IMR-90 (cell line): Measurements from ENCODE around the gene SIAH1.
"Not testable (repeated sequence)": the region's sequence is repeated elsewhere in the genome, so short reads cannot be mapped to it uniquely, and the experiment has no call there.

Experiments
- CTCF ChIP-seq: conservative IDR thresholded peaks from 2 replicates; pipeline ENCODE4 v1.5.1; 2012; ENCODE audit warnings: mild to moderate bottlenecking, low read depth, low read length, improper control_type of control experiment
- MAZ ChIP-seq: IDR thresholded peaks from 2 replicates; pipeline ENCODE4 v1.6.1; 2012; ENCODE audit warnings: low read depth, mild to moderate bottlenecking, low read length, improper control_type of control experiment, moderate library complexity, borderline replicate concordance
- POLR2A ChIP-seq: IDR thresholded peaks from 2 replicates; pipeline ENCODE4 v1.6.1; 2012; ENCODE audit warnings: mild to moderate bottlenecking, low read depth, low read length
- RAD21 ChIP-seq: IDR thresholded peaks from 2 replicates; pipeline ENCODE4 v1.6.1; 2012; ENCODE audit warnings: low read length, improper control_type of control experiment

GRCh38 chr16:48377301-48377700, 7.9 kb downstream of the SIAH1 start:
- TF ChIP-seq CTCF, POLR2A, MAZ, RAD21: not testable (repeated sequence)
